Measurements from ENCODE around the gene PCID2.
"Not testable (repeated sequence)": the region's sequence is repeated elsewhere in the genome, so short reads cannot be mapped to it uniquely, and the experiment has no call there.

Gene PCID2

DNA sequence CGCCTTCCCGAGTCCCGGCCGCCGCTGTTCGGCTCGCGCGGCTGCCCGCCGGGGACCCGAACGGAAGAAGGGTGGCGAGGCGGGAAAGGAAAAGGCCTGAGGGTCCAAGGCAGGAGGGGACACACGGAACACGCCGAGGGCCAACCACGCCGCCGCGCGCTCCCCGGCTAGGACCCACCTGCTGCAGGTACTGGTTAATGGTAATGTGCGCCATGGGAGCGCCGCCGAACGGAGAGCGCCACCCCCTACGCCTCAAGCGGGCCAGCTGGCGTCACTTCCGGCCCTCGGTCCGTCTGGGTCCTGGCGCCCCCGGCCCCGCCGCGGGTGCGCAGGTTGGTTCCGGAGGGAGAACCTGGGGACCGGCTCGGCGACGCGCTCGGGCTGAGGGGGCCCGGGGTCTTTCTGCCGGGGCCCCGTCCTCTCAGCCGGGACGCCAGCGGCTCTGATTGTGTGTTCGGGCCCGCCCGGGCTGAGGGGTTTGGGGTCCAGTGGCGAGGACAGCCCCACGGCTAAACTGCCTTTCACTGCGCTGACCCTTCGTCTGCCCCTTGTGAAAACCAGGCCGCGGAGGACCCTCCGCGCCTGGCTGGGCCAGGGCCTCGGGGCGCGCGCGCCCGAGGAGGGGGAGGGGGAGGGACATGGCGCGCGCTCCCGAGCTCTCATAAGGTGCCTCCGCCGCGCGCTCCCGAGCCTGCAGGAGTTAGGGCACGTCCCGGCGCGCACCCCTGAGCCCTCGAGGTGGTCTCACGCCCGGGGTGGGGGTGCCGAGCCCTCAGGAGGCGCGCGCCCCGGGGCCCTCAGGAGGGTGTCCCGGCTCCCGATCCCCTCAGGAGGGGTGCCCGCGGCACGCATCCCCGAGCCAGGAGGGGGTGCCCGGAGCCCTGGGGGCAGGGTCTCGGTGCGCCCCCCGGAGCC is at the start of gene PCID2:
Gene PCID2, minus strand, starts transcription at position 249 of the 915 bp plus-strand sequence. Its CDS starts 35 bp downstream, at position 214.
- TF ChIP-seq, protein P1, sequence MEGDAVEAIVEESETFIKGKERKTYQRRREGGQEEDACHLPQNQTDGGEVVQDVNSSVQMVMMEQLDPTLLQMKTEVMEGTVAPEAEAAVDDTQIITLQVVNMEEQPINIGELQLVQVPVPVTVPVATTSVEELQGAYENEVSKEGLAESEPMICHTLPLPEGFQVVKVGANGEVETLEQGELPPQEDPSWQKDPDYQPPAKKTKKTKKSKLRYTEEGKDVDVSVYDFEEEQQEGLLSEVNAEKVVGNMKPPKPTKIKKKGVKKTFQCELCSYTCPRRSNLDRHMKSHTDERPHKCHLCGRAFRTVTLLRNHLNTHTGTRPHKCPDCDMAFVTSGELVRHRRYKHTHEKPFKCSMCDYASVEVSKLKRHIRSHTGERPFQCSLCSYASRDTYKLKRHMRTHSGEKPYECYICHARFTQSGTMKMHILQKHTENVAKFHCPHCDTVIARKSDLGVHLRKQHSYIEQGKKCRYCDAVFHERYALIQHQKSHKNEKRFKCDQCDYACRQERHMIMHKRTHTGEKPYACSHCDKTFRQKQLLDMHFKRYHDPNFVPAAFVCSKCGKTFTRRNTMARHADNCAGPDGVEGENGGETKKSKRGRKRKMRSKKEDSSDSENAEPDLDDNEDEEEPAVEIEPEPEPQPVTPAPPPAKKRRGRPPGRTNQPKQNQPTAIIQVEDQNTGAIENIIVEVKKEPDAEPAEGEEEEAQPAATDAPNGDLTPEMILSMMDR (IDR thresholded peaks at IDR 0.05; ENCODE audit: low read depth, low read length), result no peak
- TF ChIP-seq EZH2phosphoT487 (IDR thresholded peaks at IDR 0.05; ENCODE audit: low read depth), result no peak
- Histone ChIP-seq H3K27ac (ENCODE audit: low read length) (peak within 1 kb of the TSS; percentile 90), H3K27me3 (ENCODE audit: low read depth, low read length) (no peaks in the 10 kb centered on the region), H3K4me1 (ENCODE audit: low read length) (peaks cover 24% of the 10 kb centered on the region), H3K4me3 (ENCODE audit: low read length) (peak within 1 kb of the TSS; percentile 84), H4K20me1 (ENCODE audit: insufficient read depth, low read length) (peaks cover 61% of the 10 kb centered on the region), H3K36me3 (replicated peaks; ENCODE audit: low read depth, low read length) (peaks cover 39% of the 10 kb centered on the region), H3K9ac (ENCODE audit: low read length) (peak within 1 kb of the TSS; percentile 96), H2AFZ (ENCODE audit: low read depth, low read length) (peak within 1 kb of the TSS; percentile 61; the same call in 1 of the 2 replicates), H3K9me3 (ENCODE audit: insufficient read depth, low read length) (no peaks in the 10 kb centered on the region), H3K79me2 (ENCODE audit: low read length) (peaks cover 91% of the 10 kb centered on the region), H3K4me2 (ENCODE audit: low read length) (peak within 1 kb of the TSS; percentile 95)

DNA sequence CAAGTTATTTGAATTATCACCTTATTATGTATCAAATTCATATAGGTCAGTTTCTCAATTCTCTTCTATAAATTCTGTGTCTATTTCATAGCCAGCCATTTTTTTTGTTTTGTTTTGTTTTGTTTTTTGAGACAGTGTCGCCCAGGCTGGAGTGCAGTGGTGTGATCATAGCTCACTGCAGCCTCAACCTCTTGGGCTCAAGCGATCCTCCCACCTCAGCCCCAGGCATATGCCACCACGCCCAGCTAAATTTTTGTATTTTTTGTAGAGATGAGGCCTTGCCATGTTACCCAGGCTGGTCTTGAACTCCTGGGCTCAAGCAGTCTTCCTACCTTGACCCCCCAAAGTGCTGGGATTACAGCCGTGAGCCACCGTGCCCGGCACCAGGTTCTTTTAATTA is 49.4 kb upstream of the PCID2 start:
- not testable (repeated sequence) for H3K9ac ChIP-seq (ENCODE audit: low read length); H4K20me1 ChIP-seq (ENCODE audit: insufficient read depth, low read length); H3K4me3 ChIP-seq (ENCODE audit: low read length); H2AFZ ChIP-seq (ENCODE audit: low read depth, low read length); H3K27me3 ChIP-seq (ENCODE audit: low read depth, low read length); H3K4me2 ChIP-seq (ENCODE audit: low read length); H3K27ac ChIP-seq (ENCODE audit: low read length); H3K9me3 ChIP-seq (ENCODE audit: insufficient read depth, low read length); H3K79me2 ChIP-seq (ENCODE audit: low read length); H3K4me1 ChIP-seq (ENCODE audit: low read length)
- peaks cover 61% of the 10 kb centered on the region for H3K36me3 ChIP-seq (replicated peaks; ENCODE audit: low read depth, low read length)

DNA sequence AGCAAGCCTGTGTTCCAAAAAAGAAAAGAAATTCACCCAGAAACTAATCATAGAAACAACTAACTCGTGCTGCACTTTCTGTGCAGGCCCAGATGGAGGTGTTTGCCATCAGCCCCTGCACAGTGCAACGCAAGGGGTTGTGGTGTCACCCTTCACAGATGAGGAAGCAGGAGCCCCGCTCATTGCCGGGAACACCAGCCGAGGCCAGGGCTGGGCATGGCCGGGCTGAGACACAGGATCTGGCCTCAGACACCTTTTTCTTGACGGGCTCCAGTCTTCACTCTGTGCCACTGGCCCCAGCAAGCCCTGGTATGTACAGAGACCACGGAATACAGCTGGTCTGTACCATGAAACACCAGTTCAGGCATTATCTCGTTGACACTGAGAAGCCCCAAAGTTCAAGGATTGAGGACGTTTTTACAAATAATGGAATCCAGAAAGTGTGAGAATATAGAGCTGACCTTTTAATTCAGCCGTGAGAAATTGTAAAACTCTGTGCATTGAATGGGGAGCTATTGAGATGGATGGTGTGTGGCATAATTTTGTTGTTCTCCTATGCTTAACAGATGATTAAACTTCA is 44.1 kb upstream of the PCID2 start:
- Histone ChIP-seq H3K27ac (ENCODE audit: low read length) (no peak overlapping the region), H3K27me3 (ENCODE audit: low read depth, low read length) (no peaks in the 10 kb centered on the region), H3K36me3 (replicated peaks; ENCODE audit: low read depth, low read length) (peaks cover 70% of the 10 kb centered on the region), H3K4me1 (ENCODE audit: low read length) (no peaks in the 10 kb centered on the region), H3K9ac (ENCODE audit: low read length) (no peak overlapping the region), H3K4me2 (ENCODE audit: low read length) (no peak overlapping the region), H3K9me3 (ENCODE audit: insufficient read depth, low read length) (no peaks in the 10 kb centered on the region), H4K20me1 (ENCODE audit: insufficient read depth, low read length) (no peaks in the 10 kb centered on the region), H3K4me3 (ENCODE audit: low read length) (no peak overlapping the region), H2AFZ (ENCODE audit: low read depth, low read length) (no peak overlapping the region), H3K79me2 (ENCODE audit: low read length) (no peaks in the 10 kb centered on the region)
- no peak for TF ChIP-seq EZH2phosphoT487 (IDR thresholded peaks at IDR 0.05; ENCODE audit: low read depth)

DNA sequence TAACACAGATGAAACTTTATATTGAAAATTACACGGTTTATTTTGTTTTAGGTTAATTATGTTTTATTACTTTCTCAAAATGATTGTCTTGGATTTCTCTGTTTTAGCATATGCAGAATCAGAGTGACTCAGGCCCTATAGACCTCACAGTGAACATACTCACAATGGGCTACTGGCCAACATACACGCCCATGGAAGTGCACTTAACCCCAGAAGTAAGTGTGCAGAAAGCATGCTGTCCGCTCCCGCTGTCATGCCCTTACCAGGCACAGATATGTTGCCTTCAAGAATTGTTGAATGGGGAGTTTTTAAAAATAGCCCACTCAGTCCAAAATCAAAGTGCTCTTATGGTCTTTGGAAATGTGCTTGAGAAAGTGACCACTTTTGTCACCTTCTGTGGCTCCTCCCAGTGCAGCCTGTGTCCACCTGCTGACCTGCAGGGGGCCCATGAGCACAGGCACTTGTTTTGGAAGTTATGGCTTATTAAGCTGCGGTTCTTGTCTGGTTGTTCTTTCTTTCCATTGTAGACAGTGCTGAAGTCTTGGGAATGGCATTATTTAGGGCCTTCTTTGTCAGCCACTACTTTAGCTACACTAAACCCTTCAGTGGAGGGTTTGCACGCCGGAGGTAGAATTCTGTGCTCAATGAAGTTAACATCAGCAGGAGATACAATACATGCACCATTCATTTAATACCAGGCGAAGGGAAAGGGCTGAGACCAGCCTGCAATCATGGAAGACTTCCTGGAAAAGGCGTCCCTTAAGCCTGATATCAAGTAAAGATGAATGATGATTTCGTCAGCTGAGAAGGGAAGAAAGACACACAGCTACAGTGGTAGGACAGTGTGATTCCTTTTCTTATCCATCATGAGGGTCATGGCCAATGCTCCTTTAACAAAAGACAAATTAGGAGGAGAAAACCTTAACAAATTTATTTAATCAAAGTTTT is 37.7 kb upstream of the PCID2 start:
- TF ChIP-seq, protein P1 (IDR thresholded peaks at IDR 0.05; ENCODE audit: low read depth, low read length), result peak; percentile 9; the same call in 1 of the 2 replicates
- no peak for TF ChIP-seq EZH2phosphoT487 (IDR thresholded peaks at IDR 0.05; ENCODE audit: low read depth)
- no peaks in the 10 kb centered on the region for H3K79me2 ChIP-seq (ENCODE audit: low read length)
- H3K27ac ChIP-seq (ENCODE audit: low read length), result no peak overlapping the region
- H4K20me1 ChIP-seq (ENCODE audit: insufficient read depth, low read length), result no peaks in the 10 kb centered on the region
- H3K36me3 ChIP-seq (replicated peaks; ENCODE audit: low read depth, low read length), result peaks cover 73% of the 10 kb centered on the region
- H2AFZ ChIP-seq (ENCODE audit: low read depth, low read length), result no peak overlapping the region
- H3K4me3 ChIP-seq (ENCODE audit: low read length), result no peak overlapping the region
- no peak overlapping the region for H3K9ac ChIP-seq (ENCODE audit: low read length)
- H3K4me1 ChIP-seq (ENCODE audit: low read length), result no peaks in the 10 kb centered on the region
- no peak overlapping the region for H3K4me2 ChIP-seq (ENCODE audit: low read length)
- H3K9me3 ChIP-seq (ENCODE audit: insufficient read depth, low read length), result no peaks in the 10 kb centered on the region
- H3K27me3 ChIP-seq (ENCODE audit: low read depth, low read length), result no peaks in the 10 kb centered on the region
